HG02763 (cell line): ENCODE results near the gene NLE1.
"Not testable (repeated sequence)": the region's sequence is repeated elsewhere in the genome, so short reads cannot be mapped to it uniquely, and the experiment has no call there.

Source experiments
- ATAC-seq: cut with Tn5 transposase; IDR thresholded peaks from one replicate; pipeline ENCODE4 v1.9.1; 2021; ENCODE audit warnings: mild to moderate bottlenecking, moderate library complexity; ENCODE audit not compliant: unreplicated experiment

NLE1 gene

GRCh38 chr17:35141681-35142466 is at the start of gene NLE1:
NLE1 (minus strand) TSS chr17:35142303; CDS start chr17:35142275, 28 bp downstream.
- ATAC-seq, result peak; percentile 70

- ATAC-seq, result no peak
These were observed 49.0 kb upstream of the NLE1 start for GRCh38 chr17:35191001-35191695.

DNA sequence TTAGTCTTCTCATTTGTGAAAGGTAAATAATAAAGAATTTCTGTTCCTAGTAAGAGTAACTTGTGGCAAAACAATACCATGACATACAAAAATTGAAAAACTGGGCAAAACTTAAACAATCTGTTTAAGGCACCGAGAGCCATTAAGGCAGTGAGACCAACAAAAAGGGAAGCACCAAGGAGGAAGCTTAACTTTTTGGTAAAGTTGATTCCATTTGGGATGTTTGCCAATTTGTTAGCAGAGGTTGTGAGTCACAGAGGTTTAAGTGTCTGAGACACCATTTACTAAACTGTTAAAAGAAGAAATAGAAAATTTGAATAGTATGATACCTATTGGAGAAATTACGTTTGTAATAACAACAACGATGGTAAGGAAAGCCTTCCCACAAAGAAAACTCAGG is 47.2 kb upstream of the NLE1 start:
- ATAC-seq, result no peak

DNA sequence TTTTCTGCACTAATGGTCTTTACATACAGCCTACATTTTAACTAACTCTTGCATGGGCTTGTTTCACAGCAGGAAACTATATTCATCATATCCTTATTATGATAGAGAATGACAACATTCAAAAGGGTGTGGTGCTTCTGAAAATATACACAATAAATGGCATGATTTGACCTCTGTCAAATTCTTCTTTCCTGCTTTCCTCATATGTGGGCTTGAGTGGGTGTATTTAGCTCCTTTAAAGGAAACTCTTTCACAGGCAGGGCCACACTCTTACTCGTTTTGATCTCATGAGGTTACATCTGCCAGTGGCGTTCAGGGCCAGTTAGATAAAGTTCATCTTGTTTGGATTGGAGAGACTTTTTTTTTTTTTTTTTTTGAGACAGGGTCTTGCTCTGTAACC is 46.0 kb upstream of the NLE1 start:
- no peak for ATAC-seq

DNA sequence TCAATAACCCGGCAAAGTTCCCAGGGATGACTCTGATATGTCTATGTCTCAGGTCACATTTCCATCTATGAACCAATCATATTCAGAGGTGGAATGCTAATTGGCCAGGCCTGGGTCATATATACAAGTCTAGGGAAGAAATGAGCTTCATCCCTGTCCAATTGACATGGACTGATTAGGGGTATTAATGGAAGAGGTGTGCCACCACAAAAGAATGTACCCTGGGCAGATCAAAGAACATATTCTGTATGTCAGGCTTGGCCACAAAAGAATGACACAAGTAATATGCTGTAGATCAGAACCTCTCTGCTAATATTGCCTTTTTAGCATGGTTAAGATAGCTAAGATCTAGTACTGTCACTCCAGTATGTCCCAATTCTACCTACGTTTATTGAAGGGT is 45.4 kb upstream of the NLE1 start:
- no peak for ATAC-seq

DNA sequence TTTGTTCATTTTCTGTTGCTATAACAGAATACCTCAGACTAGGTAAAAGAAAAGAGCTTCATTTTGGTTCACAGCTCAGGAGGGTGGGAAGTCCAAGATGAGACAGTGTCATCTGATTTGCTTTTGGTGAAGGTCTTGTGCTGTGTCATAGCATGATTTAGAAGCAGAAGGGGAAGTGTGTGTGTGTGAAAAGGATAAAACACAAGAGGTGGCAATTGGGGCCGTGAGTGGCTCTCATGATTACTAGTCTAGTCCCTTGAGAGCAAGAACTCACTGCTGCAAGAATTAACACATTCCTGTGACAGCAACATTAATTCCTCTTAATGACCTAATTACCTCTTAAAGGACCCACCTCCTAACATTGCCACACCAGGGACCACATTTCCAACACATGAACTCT is 43.7 kb upstream of the NLE1 start:
- no peak for ATAC-seq

DNA sequence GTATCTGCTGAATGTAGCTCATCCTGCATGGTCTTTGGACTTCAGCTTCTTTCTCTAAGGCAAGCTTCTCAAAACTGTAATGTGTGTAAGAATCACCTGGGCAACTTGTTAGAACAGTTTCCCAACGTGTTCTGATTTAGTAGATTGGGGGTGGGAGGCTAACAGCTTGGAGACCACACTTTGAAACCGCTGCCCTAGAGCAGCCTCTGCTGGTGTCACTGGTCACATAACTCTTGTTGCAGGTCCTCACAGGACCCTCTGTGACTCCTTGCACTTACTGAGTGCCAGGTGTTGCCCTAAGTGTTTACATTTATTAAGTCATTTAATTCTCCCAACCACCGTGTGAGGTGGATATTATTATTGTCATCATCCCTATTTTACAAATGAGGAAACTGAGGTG is 42.2 kb upstream of the NLE1 start:
- ATAC-seq, result no peak

- ATAC-seq, result no peak
These were observed 41.2 kb upstream of the NLE1 start for GRCh38 chr17:35183332-35183731.

DNA sequence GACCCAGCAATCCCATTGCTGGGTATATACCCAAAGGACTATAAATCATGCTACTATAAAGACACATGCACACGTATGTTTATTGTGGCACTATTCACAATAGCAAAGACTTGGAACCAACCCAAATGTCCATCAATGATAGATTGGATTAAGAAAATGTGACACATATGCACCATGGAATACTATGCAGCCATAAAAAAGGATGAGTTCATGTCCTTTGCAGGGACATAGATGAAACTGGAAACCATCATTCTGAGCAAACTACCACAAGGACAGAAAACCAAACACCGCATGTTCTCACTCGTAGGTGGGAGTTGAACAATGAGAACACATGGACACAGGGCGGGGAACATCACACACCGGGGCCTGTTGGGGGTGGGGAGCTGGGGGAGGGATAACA is 37.3 kb upstream of the NLE1 start:
- ATAC-seq, result not testable (repeated sequence)

DNA sequence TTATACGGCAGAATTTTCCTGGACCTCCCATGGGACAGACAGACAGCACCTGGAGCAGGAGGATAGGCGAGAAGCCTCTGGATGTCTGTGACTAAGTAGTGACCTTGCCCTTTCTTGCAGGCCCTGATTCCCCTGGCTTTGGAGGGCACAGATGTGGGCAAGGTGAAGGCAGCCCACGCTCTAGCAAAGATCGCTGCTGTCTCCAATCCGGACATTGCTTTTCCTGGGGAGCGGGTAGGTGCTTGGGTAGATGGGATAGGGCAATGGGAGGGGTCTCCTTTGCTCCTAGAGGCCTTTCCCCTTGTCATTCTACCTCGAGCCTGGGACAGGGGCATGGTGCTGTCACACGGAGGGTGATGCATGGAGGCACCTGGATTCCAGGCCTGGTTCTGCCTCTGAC is 34.8 kb upstream of the NLE1 start:
- ATAC-seq, result no peak

DNA sequence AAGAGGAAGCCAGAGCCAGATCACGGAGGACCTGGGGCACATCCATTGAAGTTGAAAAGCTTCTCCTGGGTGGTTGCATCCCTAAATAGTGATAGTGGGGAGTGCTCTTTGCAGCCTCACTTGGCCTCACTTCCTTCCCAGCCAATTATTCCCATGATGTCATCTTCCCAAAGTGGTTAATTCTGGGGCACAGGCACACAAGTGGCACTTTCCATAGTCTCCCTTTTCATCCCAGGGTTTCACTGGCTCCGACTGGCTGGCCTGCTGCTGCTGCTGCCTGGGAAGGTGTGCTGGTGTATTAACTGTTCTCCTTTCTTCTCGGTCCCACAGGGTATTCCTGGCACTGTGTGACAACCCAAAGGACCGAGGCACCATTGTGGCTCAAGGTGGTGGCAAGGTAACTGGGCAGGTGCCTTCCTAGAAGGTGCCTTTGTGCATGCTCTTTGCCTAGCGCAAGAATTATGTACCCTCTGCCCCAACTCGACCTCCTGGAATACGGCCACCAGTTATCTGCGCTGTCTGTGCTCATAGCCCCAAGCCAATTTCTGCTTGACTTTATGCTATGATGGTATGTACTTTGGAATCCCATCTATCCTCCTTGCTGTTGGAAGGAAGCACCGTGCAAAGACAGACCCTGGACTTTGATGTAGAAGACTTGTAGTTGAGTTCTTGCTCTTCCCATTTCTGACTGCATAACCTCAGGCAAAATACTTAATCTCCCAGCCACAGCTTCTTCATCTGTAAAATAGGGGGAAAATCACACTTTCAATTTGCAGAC is 33.7 kb upstream of the NLE1 start:
- no peak for ATAC-seq

DNA sequence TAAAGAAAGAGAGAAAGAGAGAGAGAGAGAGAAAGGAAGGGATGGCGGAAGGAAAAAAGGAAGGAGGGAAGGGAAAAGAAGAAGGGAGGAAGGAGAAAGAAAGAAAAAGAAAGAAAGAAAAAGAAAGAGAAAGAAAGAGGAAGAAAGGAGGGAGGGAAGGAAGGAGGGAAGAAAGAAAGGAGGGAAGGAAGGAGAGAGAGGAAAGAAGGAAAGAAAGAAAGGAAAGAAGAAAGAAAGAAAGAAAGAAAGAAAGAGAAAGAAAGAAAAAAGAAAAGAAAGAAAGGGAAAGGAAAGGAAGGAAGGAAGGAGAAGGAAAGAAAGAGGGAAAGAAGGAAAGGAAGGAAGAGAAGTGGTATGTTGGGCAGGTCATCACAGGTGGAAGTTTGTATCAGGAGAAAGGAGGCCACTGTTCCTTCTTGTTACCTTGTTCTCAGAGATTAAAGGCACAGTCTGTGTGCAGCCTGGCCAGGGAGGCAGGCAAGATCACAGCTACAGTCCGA is 32.8 kb upstream of the NLE1 start:
- no peak for ATAC-seq

DNA sequence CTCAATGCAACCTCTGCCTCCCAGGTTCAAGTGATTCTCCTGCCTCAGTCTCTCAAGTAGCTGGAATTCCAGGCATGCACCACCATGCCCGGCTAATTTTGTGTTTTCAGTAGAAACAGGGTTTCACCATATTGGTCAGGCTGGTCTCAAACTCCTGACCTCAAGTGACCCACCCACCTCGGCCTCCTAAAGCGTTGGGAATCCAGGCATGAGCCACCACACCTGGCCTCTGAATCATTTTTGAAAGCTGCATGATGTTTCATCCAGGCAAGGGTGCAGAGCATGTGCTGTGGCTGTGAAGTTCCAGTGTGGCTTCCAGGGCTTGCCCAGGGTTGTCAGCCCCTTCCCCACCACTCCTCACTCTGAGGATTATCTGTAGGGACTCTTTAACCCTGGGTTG is 30.2 kb upstream of the NLE1 start:
- not testable (repeated sequence) for ATAC-seq

DNA sequence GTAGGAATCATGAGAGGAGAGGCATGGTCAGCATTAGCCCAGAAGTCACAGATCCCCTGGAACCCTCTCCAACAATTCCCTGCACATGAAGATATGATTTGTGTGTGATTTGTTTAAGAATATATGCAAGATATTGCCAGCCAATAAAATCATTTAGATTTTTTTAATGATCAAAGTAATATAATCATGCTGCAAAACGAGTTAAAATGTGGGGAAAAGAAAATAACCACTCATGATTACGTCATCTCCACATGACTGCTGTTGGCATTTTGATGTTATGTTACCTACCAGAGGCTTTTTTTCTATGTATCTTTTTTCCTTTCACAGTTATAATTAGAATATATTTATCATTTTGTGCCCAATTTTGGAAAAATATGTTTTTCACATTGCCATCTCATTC is 29.7 kb upstream of the NLE1 start:
- ATAC-seq, result no peak

- no peak for ATAC-seq
These were observed 29.1 kb upstream of the NLE1 start for GRCh38 chr17:35170968-35171771.

GRCh38 chr17:35169835-35170363 is 27.8 kb upstream of the NLE1 start:
- no peak for ATAC-seq

GRCh38 chr17:35167666-35168065 is 25.6 kb upstream of the NLE1 start:
- ATAC-seq, result no peak

GRCh38 chr17:35167046-35167445 is 24.9 kb upstream of the NLE1 start:
- ATAC-seq, result no peak

DNA sequence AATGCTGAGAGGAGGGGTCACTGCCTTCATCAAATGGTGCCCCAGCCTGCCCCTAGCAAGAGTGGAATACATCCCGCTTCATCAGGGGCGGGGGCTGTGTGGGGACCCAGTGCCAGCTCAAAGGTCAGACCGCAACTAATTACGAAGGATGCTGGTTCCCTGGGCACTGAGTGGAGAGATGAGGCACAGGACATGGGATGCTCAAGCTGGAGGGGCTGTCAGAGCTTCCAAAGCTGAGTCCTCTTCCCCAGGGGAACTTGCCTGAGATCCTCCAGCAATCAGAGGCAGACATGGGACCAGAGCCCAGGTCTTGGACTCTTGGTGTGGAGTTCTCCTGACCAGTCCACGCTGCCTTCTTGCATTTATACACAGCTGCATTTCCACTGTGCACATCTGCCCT is 24.4 kb upstream of the NLE1 start:
- no peak for ATAC-seq

DNA sequence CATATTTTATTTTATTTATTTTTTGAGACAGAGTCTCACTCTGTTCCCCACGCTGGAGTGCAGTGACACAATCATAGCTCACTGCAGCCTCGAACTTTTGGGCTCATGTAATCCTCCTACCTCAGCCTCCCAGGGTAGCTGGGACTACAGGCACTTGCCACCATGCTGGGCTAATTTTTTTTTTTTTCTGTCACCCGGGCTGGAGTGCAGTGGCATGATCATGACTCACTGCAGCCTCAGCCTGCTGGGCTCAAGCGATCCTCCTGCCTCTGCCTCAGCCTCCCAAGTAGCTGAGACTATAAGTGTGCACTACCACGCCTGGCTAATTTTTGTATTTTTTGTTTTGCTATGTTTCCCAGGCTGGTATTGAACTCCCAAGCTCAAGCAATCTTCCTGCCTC is 22.6 kb upstream of the NLE1 start:
- ATAC-seq, result no peak
